Jurkat, Clone E6-1 (cell line): ENCODE data around the gene PLXNA4.

Experiments used
- DNase-seq: peaks from one replicate; pipeline ENCODE4 v3.0.0-alpha.2; 2011; ENCODE audit warnings: low read depth, low spot score
- H3K4me3 ChIP-seq: 2 replicates; pipeline ENCODE4 v1.5.1; 2011; ENCODE audit warnings: mild to moderate bottlenecking, low read length, control low read depth, moderate library complexity

PLXNA4 gene

GRCh38 chr7:132095111-132095765, 481.0 kb downstream of the PLXNA4 start:
- no peak overlapping the region for H3K4me3 ChIP-seq
- no peak for DNase-seq

GRCh38 chr7:132092106-132092505, 484.2 kb downstream of the PLXNA4 start:
- DNase-seq: no peak
- H3K4me3 ChIP-seq: no peak overlapping the region

- H3K4me3 ChIP-seq: no peak overlapping the region
- no peak for DNase-seq
Observed at GRCh38 chr7:132091706-132092105, 484.6 kb downstream of the PLXNA4 start.

GRCh38 chr7:132090444-132090843, 485.8 kb downstream of the PLXNA4 start:
- no peak for DNase-seq
- H3K4me3 ChIP-seq: no peak overlapping the region

- no peak overlapping the region for H3K4me3 ChIP-seq
Observed at GRCh38 chr7:132089356-132089755, 486.9 kb downstream of the PLXNA4 start.

GRCh38 chr7:132087421-132087820, 488.8 kb downstream of the PLXNA4 start:
- no peak for DNase-seq
- H3K4me3 ChIP-seq: no peak overlapping the region

More at GRCh38 chr7:132089356-132089755, 486.9 kb downstream of the PLXNA4 start:
- no peak for DNase-seq

- peak; percentile 35 for DNase-seq
- no peak overlapping the region for H3K4me3 ChIP-seq
Observed at GRCh38 chr7:132084776-132085388, 491.4 kb downstream of the PLXNA4 start.

GRCh38 chr7:132083537-132084123, 492.6 kb downstream of the PLXNA4 start:
- no peak for DNase-seq
- H3K4me3 ChIP-seq: no peak overlapping the region

- no peak for DNase-seq
- no peak overlapping the region for H3K4me3 ChIP-seq
Observed at GRCh38 chr7:132083126-132083525, 493.1 kb downstream of the PLXNA4 start.

GRCh38 chr7:132082394-132082793, 493.9 kb downstream of the PLXNA4 start:
- H3K4me3 ChIP-seq: no peak overlapping the region

GRCh38 chr7:132081686-132082085, 494.6 kb downstream of the PLXNA4 start:
- H3K4me3 ChIP-seq: no peak overlapping the region
- DNase-seq: no peak

More at GRCh38 chr7:132082394-132082793, 493.9 kb downstream of the PLXNA4 start:
- DNase-seq: no peak

GRCh38 chr7:132080967-132081668, 495.2 kb downstream of the PLXNA4 start:
- no peak for DNase-seq
- H3K4me3 ChIP-seq: no peak overlapping the region

- DNase-seq: no peak
- no peak overlapping the region for H3K4me3 ChIP-seq
Observed at GRCh38 chr7:132080467-132080866, 495.8 kb downstream of the PLXNA4 start.

GRCh38 chr7:132078891-132079735, 497.2 kb downstream of the PLXNA4 start:
- H3K4me3 ChIP-seq: no peak overlapping the region
- DNase-seq: peak; percentile 22

GRCh38 chr7:132077971-132078685, 498.1 kb downstream of the PLXNA4 start:
- H3K4me3 ChIP-seq: no peak overlapping the region
- DNase-seq: peak; percentile 71

- no peak for DNase-seq
- no peak overlapping the region for H3K4me3 ChIP-seq
Observed at GRCh38 chr7:132076301-132077035, 499.8 kb downstream of the PLXNA4 start.

- DNase-seq: no peak
- no peak overlapping the region for H3K4me3 ChIP-seq
Observed at GRCh38 chr7:132075515-132075914, 500.8 kb downstream of the PLXNA4 start.
